NCI-H748 (cell line): ENCODE measurements around the gene CRTC3.

Experiments
- DNase-seq: peaks from one replicate; lab custom pipeline; 2025; ENCODE audit not compliant: unreplicated experiment; lab: John Stamatoyannopoulos, UW

Gene CRTC3

DNA sequence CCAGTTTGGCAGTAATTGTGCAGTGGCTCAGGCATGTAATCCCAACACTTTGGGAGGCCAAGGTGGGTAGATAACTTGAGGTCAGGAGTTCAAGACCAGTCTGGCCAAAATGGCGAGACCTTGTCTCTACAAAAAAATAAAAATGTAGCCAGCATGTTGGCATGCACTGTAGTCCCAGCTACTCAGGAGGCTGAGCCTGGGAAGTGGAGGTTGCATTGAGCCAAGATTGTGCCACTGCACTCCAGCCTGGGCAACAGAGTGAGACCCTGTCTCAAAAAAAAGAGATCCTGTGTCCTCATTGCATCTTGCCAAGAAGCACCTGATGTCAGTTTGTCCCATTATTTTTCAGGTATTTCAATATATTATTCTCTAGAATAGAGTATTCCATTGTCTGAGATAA lies 61.8 kb downstream of the CRTC3 start:
- DNase-seq, result no peak

- no peak for DNase-seq
Observed at GRCh38 chr15:90592131-90592881, 62.6 kb downstream of the CRTC3 start.

DNA sequence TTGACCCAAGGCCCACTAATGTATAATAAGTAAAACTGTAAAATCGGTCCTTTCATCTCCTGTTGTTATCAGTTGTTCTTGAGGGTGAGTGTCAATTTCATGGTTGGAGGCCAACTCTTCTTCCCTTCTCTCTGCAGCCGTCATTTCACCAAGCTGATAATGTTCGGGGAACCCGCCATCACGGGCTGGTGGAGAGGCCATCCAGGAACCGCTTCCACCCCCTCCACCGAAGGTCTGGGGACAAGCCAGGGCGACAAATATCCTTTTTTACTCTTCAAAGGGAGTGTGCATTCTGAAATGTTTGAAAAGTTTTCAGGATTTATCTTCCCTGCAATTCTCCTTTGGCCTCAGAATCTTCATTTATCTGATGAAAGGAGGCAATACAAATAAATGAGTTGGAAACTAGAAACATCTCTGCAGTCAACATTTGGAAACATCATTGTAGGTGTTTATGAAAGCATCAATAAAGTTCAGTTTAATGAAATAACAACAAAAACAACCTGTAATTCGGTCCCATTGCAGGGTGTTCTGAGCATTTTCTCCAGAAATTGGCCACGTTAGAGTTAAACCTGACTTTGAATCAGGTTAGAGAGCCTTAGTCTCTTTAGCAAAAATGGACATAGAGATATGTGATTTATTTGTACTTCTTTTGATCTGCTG lies 63.9 kb downstream of the CRTC3 start:
- no peak for DNase-seq

DNA sequence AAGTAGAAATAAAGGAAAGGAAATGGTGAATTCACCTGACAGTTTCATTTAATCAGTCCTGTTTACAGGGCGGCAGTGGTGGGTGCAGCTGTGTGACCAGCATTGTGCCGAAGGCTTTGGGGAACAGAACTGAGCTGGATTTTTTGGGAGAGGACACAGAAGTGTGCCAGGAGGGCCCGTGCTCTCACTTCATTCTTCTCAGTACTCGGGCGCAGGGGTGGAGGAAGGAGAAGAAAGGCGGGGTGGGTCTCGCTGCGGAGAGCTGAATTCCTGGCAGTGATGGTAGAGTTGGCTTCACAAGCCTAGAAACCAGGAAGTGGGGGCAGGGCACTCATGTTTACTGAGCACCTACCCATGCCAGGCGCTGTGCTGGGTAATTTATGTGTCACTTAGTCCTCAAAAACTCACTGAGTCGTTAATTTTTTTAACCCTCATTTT lies 64.6 kb downstream of the CRTC3 start:
- DNase-seq, result no peak

GRCh38 chr15:90595763-90596155 lies 66.0 kb downstream of the CRTC3 start:
- no peak for DNase-seq

DNA sequence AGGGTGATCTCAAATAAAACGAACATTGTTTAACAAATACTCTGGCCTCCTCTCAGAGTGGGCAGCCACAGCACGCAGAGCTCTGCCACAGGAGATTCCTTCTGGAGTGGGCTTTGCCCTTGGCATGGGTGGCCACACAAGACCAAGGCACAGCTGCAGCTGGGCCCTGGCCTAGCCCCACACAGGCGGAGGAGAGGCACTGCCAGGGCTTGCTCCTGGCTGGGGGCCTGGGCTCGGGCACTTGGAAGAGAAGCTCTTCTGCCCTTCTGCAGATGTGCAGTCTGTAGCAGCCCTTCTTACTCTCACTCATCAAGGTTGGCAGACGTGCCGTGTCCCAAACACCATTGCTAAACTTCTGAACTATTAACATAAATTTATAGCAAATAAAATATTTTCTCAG lies 67.2 kb downstream of the CRTC3 start:
- no peak for DNase-seq

GRCh38 chr15:90597577-90597976 lies 67.9 kb downstream of the CRTC3 start:
- no peak for DNase-seq

DNA sequence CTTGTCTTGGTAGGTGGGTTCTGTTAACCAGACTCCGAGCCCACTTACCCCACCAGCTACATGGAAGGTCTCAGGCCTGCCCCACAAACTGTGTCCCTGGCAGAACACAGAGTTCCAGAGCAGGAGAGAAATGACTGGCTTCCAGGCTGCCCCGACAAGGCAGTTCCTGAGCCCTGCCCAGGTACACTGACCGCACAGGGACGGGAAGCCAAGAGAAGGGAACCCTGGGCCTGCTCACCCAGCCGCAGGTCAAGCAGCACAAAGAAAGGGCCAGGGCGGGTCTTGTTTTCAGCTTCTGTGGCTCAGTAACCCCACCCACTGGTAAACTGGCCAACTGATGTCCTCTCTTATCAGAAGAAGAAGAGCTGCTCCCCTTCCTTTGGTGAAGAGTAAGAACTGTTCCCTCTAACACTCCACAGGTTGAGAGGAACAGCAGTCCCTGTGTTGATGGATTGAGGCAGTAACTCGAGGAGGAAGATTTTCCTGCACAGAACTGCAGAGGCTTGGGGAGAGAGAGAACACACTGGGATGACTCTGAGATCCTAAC lies 68.4 kb downstream of the CRTC3 start:
- no peak for DNase-seq

GRCh38 chr15:90598679-90599078 lies 69.0 kb downstream of the CRTC3 start:
- no peak for DNase-seq

- DNase-seq, result no peak
Observed at GRCh38 chr15:90599116-90599515, 69.4 kb downstream of the CRTC3 start.

DNA sequence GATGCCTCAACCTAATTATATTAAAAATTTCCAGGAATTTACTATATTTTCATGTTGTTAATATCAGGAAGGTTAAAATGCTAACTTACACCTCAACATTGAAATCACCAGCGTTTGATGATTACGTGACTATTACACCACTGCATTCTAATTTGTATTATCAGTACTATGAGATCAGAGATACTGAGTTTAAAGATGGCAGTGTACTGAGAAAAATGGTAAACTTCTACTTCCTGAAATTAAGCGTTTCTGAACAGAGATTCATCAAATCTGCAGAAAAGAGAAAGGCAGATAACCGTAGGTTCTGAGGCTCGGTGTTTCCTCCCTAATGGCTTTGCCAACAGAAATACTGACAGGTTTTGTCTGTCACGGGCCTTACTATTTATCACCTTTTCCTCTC lies 69.9 kb downstream of the CRTC3 start:
- DNase-seq, result no peak

DNA sequence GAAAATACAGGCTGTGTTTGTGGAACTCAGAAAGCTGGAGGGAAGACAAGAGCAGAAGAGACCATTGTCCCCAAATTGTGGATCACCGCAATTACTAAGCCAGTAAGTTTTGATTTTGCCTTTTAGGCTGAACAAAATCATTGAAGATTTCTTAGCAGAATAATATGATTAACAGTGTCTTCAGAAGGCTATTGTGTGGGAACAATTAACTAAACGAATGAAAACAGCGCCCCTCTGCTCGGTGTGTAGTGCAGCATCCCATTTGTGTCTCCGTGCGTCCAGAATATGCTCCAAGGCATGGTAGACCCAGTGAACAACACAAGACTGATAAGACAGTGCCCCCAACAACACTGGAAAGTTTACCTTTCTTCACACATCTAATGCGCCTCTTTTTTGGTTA lies 71.2 kb downstream of the CRTC3 start:
- DNase-seq, result no peak

- no peak for DNase-seq
Observed at GRCh38 chr15:90603893-90604292, 74.2 kb downstream of the CRTC3 start.

DNA sequence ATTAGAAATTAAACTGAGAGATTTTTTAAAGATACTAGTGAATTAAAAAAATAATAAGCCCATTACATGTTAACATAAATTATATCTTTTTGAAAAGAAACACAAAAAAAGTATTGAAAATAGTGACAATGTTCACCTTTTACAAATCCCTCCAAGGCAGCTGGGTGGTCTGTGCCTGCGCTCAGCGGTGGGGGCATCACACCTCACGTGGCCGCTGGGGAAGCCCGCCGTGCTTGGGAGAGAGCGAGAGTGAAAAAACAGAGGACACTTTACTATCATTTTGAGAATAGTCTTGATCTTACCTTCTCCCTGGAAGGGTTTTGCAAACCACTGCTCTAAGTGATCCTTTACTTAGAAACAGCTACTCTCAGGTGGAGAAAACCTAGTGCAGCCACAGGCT lies 76.9 kb downstream of the CRTC3 start:
- DNase-seq, result no peak

- no peak for DNase-seq
Observed at GRCh38 chr15:90607361-90607760, 77.6 kb downstream of the CRTC3 start.

DNA sequence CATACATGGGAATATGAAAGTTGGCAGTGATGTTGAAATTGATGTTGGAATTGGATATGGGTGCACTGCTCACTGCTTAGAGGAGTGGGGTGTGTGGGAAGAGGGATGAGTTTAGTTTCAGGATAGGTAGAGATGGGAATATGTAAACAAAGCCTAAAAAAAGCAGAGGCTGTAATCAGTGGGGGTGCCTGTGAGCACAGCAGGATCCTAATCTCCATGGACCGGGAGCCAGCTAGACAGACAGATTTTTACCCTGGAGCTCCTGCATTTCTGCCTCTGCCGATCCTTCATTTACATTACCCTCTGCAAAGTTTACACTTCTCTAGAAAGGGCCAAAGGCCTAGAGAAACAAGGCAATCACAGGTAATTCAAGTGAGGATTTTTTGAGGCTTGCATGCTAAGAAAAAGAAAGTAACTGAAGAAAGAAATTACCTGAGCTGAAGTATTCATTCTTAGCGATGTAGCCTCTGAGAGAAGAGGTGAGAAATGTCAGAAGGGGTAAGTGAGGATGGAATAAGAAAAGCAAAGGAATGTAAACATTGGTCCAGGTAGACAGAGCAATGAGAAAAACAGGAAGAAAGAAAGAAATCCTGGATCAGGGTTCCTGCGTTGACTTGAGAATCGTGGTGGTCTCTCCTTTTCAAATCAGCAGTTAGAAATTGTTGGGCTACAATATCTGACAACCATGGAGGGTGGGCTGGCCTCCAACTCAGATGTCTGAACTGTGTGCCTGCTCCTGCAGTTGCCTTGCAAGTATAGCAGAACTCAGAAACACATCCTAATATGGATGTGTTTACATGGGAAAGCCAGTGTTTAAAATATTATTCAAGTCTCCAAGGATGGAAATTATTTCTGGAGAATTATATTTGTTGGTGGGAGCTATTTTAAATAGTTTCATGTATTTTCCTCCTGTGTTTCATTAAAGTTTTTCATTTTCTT lies 79.8 kb downstream of the CRTC3 start:
- no peak for DNase-seq

DNA sequence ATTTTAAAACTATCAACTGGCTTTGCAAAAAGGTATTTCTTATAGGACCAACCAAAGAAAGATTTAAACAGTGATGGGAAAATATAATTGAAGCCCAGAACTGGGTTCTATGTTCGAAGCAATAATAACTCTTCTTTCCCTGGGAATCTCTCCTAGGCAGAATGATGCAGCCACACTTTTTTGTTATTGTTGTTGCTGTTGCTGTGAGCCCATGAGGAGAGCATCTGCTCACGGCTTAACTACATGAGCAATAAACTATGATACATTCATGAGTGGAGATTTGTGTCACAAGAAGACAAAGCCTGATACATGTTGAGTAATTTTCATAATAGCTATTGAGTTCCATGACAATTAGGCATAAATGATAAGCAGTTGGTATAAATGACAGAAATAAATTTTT lies 80.5 kb downstream of the CRTC3 start:
- no peak for DNase-seq

- DNase-seq, result no peak
Observed at GRCh38 chr15:90611157-90611556, 81.4 kb downstream of the CRTC3 start.

DNA sequence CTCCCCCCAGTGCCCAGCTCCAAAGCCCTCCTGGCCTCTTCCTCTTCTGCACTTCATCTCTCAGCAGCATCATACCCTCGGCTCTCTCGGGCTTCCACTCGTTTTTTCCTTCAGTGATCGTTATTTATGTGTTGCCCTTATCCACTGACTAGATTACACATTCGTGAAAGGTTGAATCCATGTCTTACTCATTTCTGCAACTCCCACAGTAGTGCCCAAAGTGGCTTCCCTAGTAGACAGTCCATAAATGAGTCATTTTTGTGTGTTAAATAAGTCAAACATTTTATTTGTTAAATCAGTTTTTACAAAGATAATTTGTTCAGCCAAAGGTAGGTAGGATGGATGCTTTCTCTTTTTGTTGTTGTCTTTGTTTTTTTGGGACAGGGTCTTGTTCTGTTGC lies 87.4 kb downstream of the CRTC3 start:
- DNase-seq, result no peak

DNA sequence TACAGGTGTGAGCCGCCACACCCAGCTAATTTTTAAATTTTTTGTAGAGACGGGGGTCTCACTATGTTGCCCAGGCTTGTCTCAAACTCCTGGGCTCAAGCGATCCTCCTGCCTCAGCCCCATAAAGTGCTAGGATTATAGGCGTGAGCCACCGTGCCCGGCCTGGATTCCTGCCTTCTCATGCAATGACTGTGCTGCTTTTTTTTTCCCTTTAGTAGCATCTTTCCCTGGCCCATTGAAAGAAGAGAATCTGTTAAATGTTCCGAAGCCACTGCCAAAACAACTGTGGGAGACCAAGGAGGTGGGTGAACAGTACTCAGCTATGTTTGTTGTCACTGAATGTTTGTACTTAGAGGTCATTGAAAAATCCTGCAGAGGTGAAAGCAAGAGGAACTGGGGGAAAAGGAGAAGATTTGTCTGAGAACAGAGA lies 88.0 kb downstream of the CRTC3 start:
- no peak for DNase-seq

DNA sequence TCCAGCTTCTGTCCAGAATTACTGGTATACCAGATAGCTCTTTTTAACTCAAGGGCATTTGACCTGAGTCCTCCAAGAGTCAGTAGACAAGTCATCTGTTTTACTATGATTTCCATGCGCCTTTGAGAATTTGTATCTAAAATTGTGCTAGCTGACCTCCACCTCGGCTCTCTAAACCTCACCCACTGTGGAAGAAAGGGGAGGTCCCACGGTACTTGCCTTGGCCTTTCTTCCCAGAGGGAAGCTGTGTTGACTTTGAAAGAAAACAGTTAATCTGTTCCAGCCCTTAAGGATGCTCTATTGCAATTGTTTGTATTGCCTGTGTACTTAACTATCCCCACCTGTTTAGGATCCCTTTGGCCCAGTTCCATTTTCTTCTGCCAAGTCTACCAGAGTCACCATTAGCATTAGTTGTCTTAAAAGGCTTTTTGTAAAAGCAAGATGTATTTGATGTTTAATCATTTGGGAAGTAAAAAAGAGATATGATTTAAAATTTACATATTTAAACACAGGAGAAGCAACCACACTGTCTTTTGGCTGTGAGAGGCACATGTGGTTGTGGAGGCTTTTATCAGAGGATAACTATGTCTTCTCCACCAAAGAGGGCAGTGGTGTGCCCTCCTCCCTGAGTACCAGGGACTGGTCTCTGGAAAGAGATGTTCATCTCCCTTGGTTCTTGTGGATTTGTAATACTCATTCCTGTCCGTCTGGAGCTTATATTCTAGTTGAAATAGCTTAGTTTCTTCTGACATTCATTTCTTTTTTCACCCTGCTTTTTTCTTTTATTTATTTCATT lies 88.8 kb downstream of the CRTC3 start:
- no peak for DNase-seq
